Measurements from ENCODE around the gene NSG1. TPM values are rescaled to one million over a fixed set of nuclear protein-coding genes. Genes with fewer than 3 reads are reported as not detected.
"Not testable (repeated sequence)": the region's sequence is repeated elsewhere in the genome, so short reads cannot be mapped to it uniquely, and the experiment has no call there.

NSG1 gene, protein sequence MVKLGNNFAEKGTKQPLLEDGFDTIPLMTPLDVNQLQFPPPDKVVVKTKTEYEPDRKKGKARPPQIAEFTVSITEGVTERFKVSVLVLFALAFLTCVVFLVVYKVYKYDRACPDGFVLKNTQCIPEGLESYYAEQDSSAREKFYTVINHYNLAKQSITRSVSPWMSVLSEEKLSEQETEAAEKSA
- total RNA-seq, result 0.69 and 1.0 TPM in 2 replicates

- no peak for DNase-seq (ENCODE audit: low read depth)
Observed at GRCh38 chr4:4386736-4387392, at the start of gene NSG1. TSS of gene NSG1 (plus strand) at chr4:4387102. CDS start at chr4:4387630, 528 bp downstream.

DNA sequence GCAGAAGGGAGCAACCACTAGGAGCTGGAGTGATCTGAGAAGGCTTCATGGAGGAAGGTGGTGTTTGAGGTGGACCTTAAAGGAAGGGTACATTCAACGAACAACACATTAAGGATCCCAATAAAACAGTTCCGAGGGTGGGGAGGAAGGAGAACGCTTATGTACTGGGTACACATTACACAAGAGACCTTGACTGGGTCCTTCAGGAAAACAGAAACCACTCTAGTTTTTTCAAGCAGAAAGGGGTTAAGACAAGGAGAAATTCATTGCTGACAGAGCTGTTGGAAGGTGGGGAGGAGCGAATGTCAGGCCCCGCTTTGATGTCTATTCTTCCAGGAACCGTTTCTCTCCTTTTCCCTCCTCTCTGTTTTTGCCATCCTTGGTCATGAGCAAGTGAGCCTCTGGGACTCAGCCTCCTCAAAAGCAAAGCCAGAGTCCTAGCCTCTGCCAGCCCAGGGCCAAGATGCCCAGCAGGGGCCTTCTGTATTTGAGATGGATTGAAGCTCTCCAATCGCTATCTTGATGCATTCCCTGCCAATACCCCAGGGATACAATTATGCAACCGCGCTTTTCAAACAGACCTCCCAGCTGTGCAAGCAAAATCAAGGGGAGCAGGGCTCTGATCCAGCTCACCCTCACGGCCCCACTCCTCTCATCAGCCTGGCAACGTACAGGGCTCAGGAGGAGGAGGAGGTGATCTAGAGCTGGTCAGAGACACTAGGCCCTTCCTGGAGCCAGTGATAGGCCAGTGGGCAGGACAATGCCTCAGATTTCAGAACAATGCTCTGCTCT lies 48.5 kb upstream of the NSG1 start:
- DNase-seq (ENCODE audit: low read depth), result no peak

- no peak for DNase-seq (ENCODE audit: low read depth)
Observed at GRCh38 chr4:4339504-4340085, 47.3 kb upstream of the NSG1 start.

DNA sequence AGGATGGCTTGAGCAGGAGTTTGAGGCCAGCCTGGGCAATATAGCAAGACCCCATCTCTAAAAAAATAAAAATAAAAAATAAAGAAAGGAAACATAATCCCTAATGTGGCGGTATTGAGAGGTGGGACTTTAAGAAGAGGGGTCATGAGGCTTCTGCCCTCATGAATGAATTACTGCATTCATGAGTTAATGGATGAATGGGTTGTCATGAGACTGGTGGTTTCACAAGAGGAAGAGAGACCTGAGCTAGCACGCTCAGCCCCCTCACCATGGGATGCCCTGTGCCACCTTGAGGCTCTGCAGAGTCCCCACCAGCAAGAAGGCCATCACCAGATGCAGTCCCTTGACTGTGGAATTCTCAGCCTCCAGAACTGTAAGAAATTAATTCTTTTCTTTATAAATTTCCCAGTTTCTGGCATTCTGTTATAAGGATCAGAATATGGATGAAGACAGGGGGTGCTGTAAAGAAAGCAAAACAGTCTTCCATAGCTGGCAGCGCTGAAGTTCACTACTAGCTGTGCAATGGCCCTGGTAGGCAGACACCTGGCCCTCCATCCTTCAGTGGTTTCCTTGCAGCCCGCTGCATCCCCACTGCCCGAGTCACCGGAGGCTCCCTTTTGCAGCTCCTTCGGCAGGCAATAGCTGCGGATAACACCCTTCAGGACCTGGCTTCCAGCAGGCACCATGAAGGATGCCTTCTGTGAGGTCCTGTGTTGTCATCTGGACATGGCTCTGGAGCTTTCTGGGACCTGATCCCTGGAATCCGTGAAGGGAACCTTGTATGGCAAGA lies 44.8 kb upstream of the NSG1 start:
- no peak for DNase-seq (ENCODE audit: low read depth)

- no peak for DNase-seq (ENCODE audit: low read depth)
Observed at GRCh38 chr4:4343038-4343437, 43.9 kb upstream of the NSG1 start.

GRCh38 chr4:4344915-4345527 lies 41.9 kb upstream of the NSG1 start:
- DNase-seq (ENCODE audit: low read depth), result no peak

GRCh38 chr4:4347585-4347984 lies 39.3 kb upstream of the NSG1 start:
- no peak for DNase-seq (ENCODE audit: low read depth)

- DNase-seq (ENCODE audit: low read depth), result not testable (repeated sequence)
Observed at GRCh38 chr4:4348585-4348984, 38.3 kb upstream of the NSG1 start.

DNA sequence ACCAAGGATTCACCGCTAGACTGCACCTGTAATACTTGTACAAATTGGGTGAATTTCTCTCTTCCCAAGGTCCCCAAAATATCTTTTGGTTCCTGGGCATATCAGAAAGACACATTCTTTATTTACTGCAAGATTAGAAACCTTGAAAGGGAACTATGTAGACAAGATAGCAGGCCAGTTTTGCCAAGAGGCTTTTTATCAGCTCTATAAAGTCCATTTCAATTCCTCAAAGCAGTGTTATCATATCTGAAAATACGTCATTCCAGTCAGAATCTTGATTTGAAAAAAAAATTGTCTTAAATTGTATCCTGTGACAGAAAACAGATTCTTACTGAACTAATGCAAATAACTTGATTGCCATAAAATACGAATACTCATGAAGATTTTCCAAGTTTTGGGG lies 37.0 kb upstream of the NSG1 start:
- no peak for DNase-seq (ENCODE audit: low read depth)

DNA sequence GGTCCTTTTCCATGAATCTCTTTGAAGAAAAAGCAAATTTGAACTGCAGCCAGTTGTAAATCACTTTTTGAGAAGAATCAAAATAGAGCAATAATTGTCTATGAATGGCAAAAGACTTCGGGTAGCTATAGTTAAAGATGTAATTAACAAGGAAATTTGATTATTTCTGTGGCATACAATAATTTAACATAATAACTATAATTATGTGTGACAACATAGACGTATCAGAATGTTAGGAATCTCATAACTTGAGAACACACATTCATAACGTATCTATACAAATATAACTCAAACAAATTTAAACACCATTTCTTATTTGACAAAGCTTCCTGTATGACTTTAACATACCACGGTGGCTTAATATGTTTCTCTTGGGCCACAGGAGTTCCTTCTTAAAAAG lies 36.0 kb upstream of the NSG1 start:
- DNase-seq (ENCODE audit: low read depth), result no peak

- DNase-seq (ENCODE audit: low read depth), result no peak
Observed at GRCh38 chr4:4355302-4355701, 31.6 kb upstream of the NSG1 start.

DNA sequence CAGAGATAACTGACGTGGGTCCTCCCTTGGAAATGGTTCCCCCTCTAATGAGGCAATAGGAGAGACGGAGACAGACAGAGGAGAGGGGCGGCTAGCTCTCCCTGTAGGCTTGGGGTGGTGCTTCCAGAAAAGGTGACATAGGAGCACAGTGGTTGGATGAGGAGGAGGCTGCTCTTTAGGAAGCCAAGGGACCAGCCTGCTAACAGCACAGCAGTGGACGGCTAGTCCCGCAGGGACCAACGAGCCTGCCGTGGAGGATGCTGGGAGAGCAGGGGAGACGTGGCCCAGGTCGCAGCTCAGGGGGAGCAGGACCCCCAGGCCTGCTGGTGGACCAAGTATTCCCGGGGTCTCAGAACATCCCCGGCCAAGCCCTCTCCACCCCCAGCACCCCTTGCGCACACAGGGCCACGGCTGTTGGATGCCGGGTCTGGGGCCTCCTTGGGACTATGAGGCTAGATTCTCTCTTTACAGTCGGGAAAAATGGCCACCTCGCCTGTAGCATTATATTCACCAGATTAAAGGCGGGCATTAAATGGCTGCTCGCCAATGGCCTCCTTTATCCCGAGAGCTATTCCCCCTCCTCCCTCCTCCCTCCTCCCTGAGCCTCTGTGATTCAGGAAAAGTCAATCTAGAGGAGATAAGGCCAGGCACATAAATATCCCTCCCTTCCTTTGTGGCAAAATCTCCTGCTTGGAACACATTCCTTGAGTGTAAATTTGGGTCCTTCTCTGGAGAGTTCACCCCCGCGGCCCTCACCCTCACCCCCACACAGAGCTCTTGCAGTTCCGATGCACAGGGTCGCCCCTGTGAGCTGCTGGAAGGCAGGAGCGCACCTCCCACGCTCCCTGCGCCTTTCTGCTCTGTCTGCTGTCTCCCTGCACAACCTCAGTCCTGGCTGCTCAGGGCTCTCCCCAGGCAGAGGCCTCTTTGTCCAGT lies 30.5 kb upstream of the NSG1 start:
- DNase-seq (ENCODE audit: low read depth), result no peak

GRCh38 chr4:4358093-4358854 lies 28.6 kb upstream of the NSG1 start:
- no peak for DNase-seq (ENCODE audit: low read depth)

DNA sequence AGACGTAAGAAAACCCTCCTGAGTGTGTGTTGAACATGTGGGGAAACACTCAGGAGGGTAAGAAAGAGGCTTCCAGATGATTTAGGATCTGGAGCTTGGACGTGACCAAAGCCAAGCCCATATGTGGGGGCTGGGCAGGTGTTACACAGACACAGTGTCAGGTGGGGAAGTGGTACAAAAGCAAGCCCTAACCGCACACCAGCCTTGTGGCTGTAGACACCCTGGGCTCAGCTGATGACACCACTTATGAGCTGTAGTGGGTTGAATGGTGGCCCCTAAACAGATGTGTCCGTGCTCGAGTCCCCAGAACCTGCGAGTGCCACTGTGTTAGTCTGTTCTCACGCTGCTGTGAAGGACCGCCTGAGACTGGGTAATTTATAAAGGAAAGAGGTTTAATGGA lies 25.0 kb upstream of the NSG1 start:
- no peak for DNase-seq (ENCODE audit: low read depth)

DNA sequence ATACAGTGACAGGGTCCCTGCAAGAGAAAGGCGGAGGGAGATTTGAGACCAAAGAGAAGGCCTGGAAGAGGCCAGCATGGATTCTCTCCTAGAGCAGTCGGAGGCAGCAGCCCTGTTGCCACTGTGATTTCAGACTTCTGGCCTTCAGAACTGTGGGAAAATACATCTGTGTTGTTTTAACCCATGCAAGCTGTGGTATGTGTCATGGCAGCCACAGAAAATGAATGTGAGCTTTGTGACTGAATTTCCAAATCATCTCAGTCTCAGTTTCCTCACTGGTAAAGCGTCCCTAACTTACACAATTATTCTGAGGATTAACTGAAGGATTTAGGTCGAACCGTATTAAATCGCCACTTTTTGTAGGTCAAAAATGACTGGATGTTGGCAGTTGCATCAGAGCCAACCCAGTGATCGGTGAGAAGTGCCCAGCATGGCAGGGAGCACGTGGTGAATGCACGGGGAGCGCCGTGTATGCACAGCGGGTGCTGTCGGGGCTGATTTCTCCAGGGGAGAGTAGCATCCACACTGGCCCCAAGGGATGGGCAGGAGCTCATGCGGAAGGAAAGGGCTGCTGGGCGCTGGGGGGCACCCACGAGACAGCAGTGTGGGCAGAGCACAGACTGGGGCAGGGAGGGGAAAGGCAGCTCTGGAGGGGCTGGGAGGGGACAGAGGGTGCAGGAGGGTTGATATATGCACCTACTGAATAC lies 23.8 kb upstream of the NSG1 start:
- DNase-seq (ENCODE audit: low read depth), result no peak

- no peak for DNase-seq (ENCODE audit: low read depth)
Observed at GRCh38 chr4:4364061-4364460, 22.8 kb upstream of the NSG1 start.

DNA sequence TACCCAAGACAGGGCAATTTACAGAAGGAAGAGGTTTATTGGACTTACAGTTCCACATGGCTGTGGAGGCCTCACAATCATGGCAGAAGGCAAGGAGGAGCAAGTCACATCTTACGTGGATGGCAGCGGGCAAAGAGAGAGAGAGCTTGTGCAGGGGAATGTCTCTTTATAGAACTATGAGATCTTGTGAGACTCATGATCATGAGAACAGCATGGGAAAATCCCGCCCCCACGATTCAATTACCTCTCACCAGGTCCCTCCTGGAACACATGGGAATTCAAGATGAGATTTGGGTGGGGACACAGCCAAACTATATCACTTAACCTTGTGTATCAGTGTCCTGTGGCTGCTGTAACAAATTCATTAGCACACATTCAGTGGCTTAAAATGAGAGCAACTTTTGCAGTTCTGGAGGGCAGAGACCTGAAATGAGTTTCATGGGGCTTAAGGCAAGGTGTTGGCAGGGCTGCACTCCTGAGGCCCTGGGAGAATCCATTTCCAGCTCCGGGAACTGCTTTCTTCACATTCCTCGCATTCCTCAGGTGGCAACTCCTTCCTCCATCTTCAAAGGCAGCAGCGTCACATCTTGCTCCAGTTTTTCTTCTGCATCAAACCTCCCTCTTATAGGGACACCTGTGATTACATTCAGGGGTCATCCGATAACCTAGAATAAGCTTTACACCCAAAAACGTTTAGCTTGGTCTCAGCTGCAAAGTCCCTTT lies 22.3 kb upstream of the NSG1 start:
- peak; percentile 2 for DNase-seq (ENCODE audit: low read depth)
